ENCODE measurements around the gene MAP6.

GRCh38 chr11:75603791-75604736 lies 64.8 kb downstream of the MAP6 start:
- TF ChIP-seq CTCF (IDR thresholded peaks at IDR 0.05) (no peak), EP300 (IDR thresholded peaks at IDR 0.05) (no peak), POLR2A (IDR thresholded peaks at IDR 0.05) (no peak)
